Uterus (tissue), 4 donors: ENCODE results near the gene C1orf74. TPM values are rescaled to one million over a fixed set of nuclear protein-coding genes. Genes with fewer than 3 reads are reported as not detected.
A peak's percentile ranks its signal among the peaks of the same experiment; 100 is the strongest.

ENCODE experiments used
- DNase-seq, 2 donors: peaks; one replicate each; pipeline ENCODE4 v3.0.0-alpha.2; 2019 to 2020
- H3K27ac ChIP-seq, 2 donors: fragments of 200-600 bp; sonication (generic); 1 replicate in 1 of 2; 2 replicates in 1 of 2; pipeline ENCODE4 v1.5.1; 2016 to 2018
- H3K27me3 ChIP-seq, 2 donors: fragments of 200-600 bp; sonication (generic); one replicate each; pipeline ENCODE4 v1.5.1; 2018 to 2019; ENCODE audit warnings: control low read depth in 1 of 2
- H3K36me3 ChIP-seq, 2 donors: fragments of 200-600 bp; sonication (generic); one replicate each; pipeline ENCODE4 v1.5.1; 2019; ENCODE audit warnings: control low read depth in 1 of 2
- H3K4me1 ChIP-seq, 2 donors: fragments of 200-600 bp; sonication (generic); one replicate each; pipeline ENCODE4 v1.5.1; 2018 to 2019; ENCODE audit warnings: control low read depth in 1 of 2
- H3K4me3 ChIP-seq, 2 donors: fragments of 200-600 bp; sonication (generic); 1 replicate in 1 of 2; 2 replicates in 1 of 2; pipeline ENCODE4 v1.5.1; 2018 to 2019; ENCODE audit warnings: mild to moderate bottlenecking in 1 of 2
- H3K9me3 ChIP-seq, 2 donors: fragments of 200-600 bp; sonication (generic); one replicate each; pipeline ENCODE4 v1.5.1; 2019; ENCODE audit warnings: control low read depth in 1 of 2
- CTCF ChIP-seq, 4 experiments: fragments of 200-600 bp in 2 of 4; fragments of 450-650 bp in 2 of 4; sonication (generic) in 2 of 4; IDR thresholded peaks; one replicate each; pipeline ENCODE4 v1.5.1; 2016 to 2019; ENCODE audit warnings: antibody characterized with exemption in 4 of 4, mild to moderate bottlenecking in 2 of 4, moderate library complexity in 1 of 4
- POLR2A ChIP-seq, 2 donors: fragments of 450-650 bp; IDR thresholded peaks; one replicate each; pipeline ENCODE4 v1.6.1; 2016; ENCODE audit warnings: antibody characterized with exemption in 2 of 2, mild to moderate bottlenecking in 1 of 2, moderate library complexity in 1 of 2
- intact Hi-C: fragments of 100-400 bp; cut with DNase I; formaldehyde crosslinking; loops from one replicate; pipeline ENCODE4 v1.15.1; 2023; ENCODE audit warnings: low total_unique reads
- total RNA-seq, 4 donors: library from RNA; depleted of rRNA in 3 of 4; stranded (reverse); fragments of >200 nt in 3 of 4; gene quantifications; one replicate each; pipeline versions ENCODE4 v1.1.0 to v1.2.4, GENCODE V29; 2014 to 2023
- donor health status: DM: yes; HTN: yes; CAD: no.

C1orf74 gene
- total RNA-seq, 4 donors from 2014 or later = 0.88 to 5.0 (median 1.3) TPM

GRCh38 chr1:209827384-209828262 is 43.3 kb upstream of the C1orf74 start, which contains the start of gene UTP25:
Gene UTP25, plus strand, starts transcription at chr1:209827972. Its CDS starts 92 bp downstream, at chr1:209828064.
- Histone ChIP-seq H3K27ac (peak within 1 kb of the TSS; percentile 59 to 77), H3K4me3 (peak within 1 kb of the TSS; percentile 56 to 79), H3K4me1 (peaks cover 0 to 5% of the 10 kb centered on the region in 2 donors), H3K36me3 (no peaks in the 10 kb centered on the region), H3K27me3 (no peaks in the 10 kb centered on the region), H3K9me3 (no peaks in the 10 kb centered on the region)
- TF ChIP-seq POLR2A (IDR thresholded peaks at IDR 0.05) (peak in 1 of 2 donors; percentile 43), CTCF (IDR thresholded peaks at IDR 0.05) (peak; percentile 70 to 87 (median 78))
- intact Hi-C loops = no loop called here
- peak; percentile 92 to 95 for DNase-seq

GRCh38 chr1:209825591-209826434 is 41.5 kb upstream of the C1orf74 start:
- Histone ChIP-seq H3K4me1 (peaks cover 0 to 5% of the 10 kb centered on the region in 2 donors), H3K27me3 (no peaks in the 10 kb centered on the region), H3K27ac (no peak overlapping the region), H3K36me3 (no peaks in the 10 kb centered on the region), H3K4me3 (no peak overlapping the region), H3K9me3 (no peaks in the 10 kb centered on the region)
- TF ChIP-seq POLR2A (IDR thresholded peaks at IDR 0.05) (no peak), CTCF (IDR thresholded peaks at IDR 0.05) (no peak)
- intact Hi-C loops = no loop called here
- no peak for DNase-seq

GRCh38 chr1:209823143-209824041 is 39.0 kb upstream of the C1orf74 start:
- Histone ChIP-seq H3K4me1 (no peaks in the 10 kb centered on the region), H3K4me3 (no peak overlapping the region), H3K36me3 (no peaks in the 10 kb centered on the region), H3K27me3 (no peaks in the 10 kb centered on the region), H3K9me3 (no peaks in the 10 kb centered on the region), H3K27ac (no peak overlapping the region)
- no peak for DNase-seq
- TF ChIP-seq POLR2A (IDR thresholded peaks at IDR 0.05) (no peak), CTCF (IDR thresholded peaks at IDR 0.05) (peak; percentile 33 to 64 (median 52))
- intact Hi-C loops = no loop called here

GRCh38 chr1:209822706-209823105 is 38.3 kb upstream of the C1orf74 start:
- Histone ChIP-seq H3K36me3 (no peaks in the 10 kb centered on the region), H3K4me1 (no peaks in the 10 kb centered on the region), H3K27me3 (no peaks in the 10 kb centered on the region), H3K27ac (no peak overlapping the region), H3K4me3 (no peak overlapping the region), H3K9me3 (no peaks in the 10 kb centered on the region)
- no peak for DNase-seq
- intact Hi-C loops = no loop called here
- no peak for TF ChIP-seq POLR2A (IDR thresholded peaks at IDR 0.05)
- TF ChIP-seq CTCF (IDR thresholded peaks at IDR 0.05) = no peak
